Ascending aorta (tissue), 2 donors: ENCODE data around the gene PCSK2. TPM values are rescaled to one million over a fixed set of nuclear protein-coding genes. Genes with fewer than 3 reads are reported as not detected.

Experiments used
- DNase-seq, 2 donors: peaks; one replicate each; pipeline ENCODE4 v3.0.0-alpha.2; 2019; ENCODE audit warnings: low spot score in 2 of 2
- H3K27ac ChIP-seq, 2 donors: fragments of 200-600 bp; sonication (generic); one replicate each; pipeline ENCODE4 v1.5.1; 2016 to 2017; ENCODE audit warnings: mild to moderate bottlenecking in 1 of 2
- H3K27me3 ChIP-seq: fragments of 200-600 bp; sonication (generic); one replicate; pipeline ENCODE4 v1.5.1; 2017
- H3K36me3 ChIP-seq, 2 donors: fragments of 200-600 bp; sonication (generic); one replicate each; pipeline ENCODE4 v1.5.1; 2016
- H3K4me1 ChIP-seq, 2 donors: fragments of 200-600 bp; sonication (generic); one replicate each; pipeline ENCODE4 v1.5.1; 2016 to 2017; ENCODE audit warnings: mild to moderate bottlenecking in 1 of 2
- H3K4me3 ChIP-seq, 2 donors: fragments of 200-600 bp; sonication (generic); one replicate each; pipeline ENCODE4 v1.5.1; 2016 to 2017; ENCODE audit warnings: mild to moderate bottlenecking in 1 of 2
- H3K9me3 ChIP-seq, 2 donors: fragments of 200-600 bp; sonication (generic); one replicate each; pipeline ENCODE4 v1.5.1; 2016
- CTCF ChIP-seq, 3 experiments: fragments of 200-600 bp in 2 of 3; fragments of 450-650 bp in 1 of 3; sonication (generic) in 2 of 3; IDR thresholded peaks; one replicate each; pipeline ENCODE4 v1.5.1; 2016 to 2019; ENCODE audit warnings: antibody characterized with exemption in 3 of 3, mild to moderate bottlenecking in 1 of 3, moderate library complexity in 1 of 3
- intact Hi-C: fragments of 100-400 bp; cut with DNase I; formaldehyde crosslinking; loops from one replicate; pipeline ENCODE4 v1.15.1; 2023
- total RNA-seq: library from RNA; depleted of rRNA; stranded (reverse); fragments of >200 nt; gene quantifications from one replicate; pipeline ENCODE4 v1.1.0, GENCODE V29; 2016

The PCSK2 gene
- total RNA-seq, 1 donor from 2014 or later, result not detected

DNA sequence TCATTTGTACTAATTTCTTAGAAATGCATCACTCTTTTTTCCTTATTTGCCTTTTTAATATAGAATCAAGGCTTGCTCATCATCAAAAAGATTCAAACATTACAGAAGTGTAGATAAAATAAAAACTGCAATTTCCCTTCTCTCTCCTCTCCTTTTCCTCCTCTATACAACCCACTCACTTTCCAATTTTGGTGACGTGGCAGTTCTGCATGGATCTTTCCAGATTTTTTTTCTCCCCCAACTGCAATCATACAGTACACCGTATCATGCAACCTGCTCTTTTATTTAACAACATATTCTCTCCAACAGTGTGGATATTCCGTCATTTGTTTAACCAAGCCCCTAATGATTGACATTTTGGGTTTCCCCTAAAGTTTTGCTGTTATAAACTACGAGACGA, 163.8 kb downstream of the PCSK2 start:
- Histone ChIP-seq H3K36me3 (no peaks in the 10 kb centered on the region), H3K27me3 (no peaks in the 10 kb centered on the region), H3K27ac (no peak overlapping the region), H3K4me1 (no peaks in the 10 kb centered on the region), H3K9me3 (no peaks in the 10 kb centered on the region), H3K4me3 (no peak overlapping the region)
- DNase-seq, result no peak
- intact Hi-C loops, result no loop called here
- no peak for TF ChIP-seq CTCF (IDR thresholded peaks at IDR 0.05)

GRCh38 chr20:17391127-17391771, 164.4 kb downstream of the PCSK2 start:
- no peak for TF ChIP-seq CTCF (IDR thresholded peaks at IDR 0.05)
- Histone ChIP-seq H3K4me3 (no peak overlapping the region), H3K4me1 (no peaks in the 10 kb centered on the region), H3K9me3 (no peaks in the 10 kb centered on the region), H3K36me3 (no peaks in the 10 kb centered on the region), H3K27ac (no peak overlapping the region), H3K27me3 (no peaks in the 10 kb centered on the region)
- no peak for DNase-seq
- intact Hi-C loops, result no loop called here

DNA sequence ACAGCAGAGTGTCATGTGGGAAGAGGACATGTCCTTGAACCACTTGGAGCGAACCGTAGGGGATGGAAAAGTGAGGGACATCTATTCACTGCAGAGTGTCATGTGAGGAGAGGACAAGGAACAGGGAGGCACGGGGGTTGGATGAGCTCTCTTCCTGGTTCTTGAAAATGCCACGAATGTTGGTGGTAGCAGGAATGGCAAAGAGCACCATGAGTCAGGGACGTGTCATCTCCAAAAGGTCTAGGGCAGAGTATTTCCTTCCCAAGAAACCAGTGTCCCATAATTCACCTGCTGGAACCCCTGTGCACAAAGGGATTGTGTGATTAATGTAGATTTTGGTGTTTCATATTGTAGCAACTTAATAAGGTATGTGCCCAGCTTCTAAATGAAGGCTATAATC, 167.6 kb downstream of the PCSK2 start:
- Histone ChIP-seq H3K27me3 (no peaks in the 10 kb centered on the region), H3K9me3 (no peaks in the 10 kb centered on the region), H3K27ac (no peak overlapping the region), H3K4me1 (no peaks in the 10 kb centered on the region), H3K36me3 (no peaks in the 10 kb centered on the region), H3K4me3 (no peak overlapping the region)
- no peak for TF ChIP-seq CTCF (IDR thresholded peaks at IDR 0.05)
- DNase-seq, result no peak
- intact Hi-C loops, result no loop called here

DNA sequence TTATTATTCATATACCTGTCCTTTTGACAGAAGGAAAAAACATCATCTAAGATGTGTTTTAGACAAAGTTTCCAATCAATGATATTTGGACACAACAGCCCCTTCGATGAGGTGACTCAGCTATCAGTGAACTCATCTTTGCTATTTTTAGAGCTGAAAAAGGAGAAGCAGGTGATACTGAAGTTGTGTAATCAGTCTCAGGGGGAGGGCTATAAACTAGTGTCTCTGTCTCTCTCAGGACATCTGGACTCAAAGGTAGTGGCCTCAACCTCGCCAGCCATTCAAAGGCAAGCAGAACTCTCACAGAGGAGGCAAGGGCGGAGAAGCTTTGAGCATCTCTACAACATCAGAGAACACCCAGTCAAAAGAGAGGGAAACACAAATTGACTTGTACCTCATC, 168.9 kb downstream of the PCSK2 start:
- Histone ChIP-seq H3K27ac (no peak overlapping the region), H3K4me3 (no peak overlapping the region), H3K9me3 (no peaks in the 10 kb centered on the region), H3K4me1 (no peaks in the 10 kb centered on the region), H3K36me3 (no peaks in the 10 kb centered on the region), H3K27me3 (no peaks in the 10 kb centered on the region)
- no peak for TF ChIP-seq CTCF (IDR thresholded peaks at IDR 0.05)
- DNase-seq, result no peak
- intact Hi-C loops, result no loop called here

GRCh38 chr20:17399303-17399985, 172.6 kb downstream of the PCSK2 start:
- intact Hi-C loops, result no loop called here

More at GRCh38 chr20:17399303-17399985, 172.6 kb downstream of the PCSK2 start:
- no peak overlapping the region for H3K27ac ChIP-seq
- no peak for TF ChIP-seq CTCF (IDR thresholded peaks at IDR 0.05)
- H3K27me3 ChIP-seq, result no peaks in the 10 kb centered on the region
- no peak for DNase-seq
- no peaks in the 10 kb centered on the region for H3K36me3 ChIP-seq
- no peaks in the 10 kb centered on the region for H3K4me1 ChIP-seq
- no peak overlapping the region for H3K4me3 ChIP-seq
- H3K9me3 ChIP-seq, result no peaks in the 10 kb centered on the region
